Kidney (tissue), 14 donors: Measurements from ENCODE around the gene AGBL4. TPM values are rescaled to one million over a fixed set of nuclear protein-coding genes. Genes with fewer than 3 reads are reported as not detected.

Source experiments
- DNase-seq, 5 donors: peaks; one replicate each; pipeline ENCODE4 v3.0.0-alpha.2; 2013 to 2020
- FAIRE-seq: peaks from 2 replicates; lab custom pipeline; 2012; peaks lifted over from hg19 to GRCh38; lab: Jason Lieb, UNC
- H3K27ac ChIP-seq, 2 donors: one replicate each; pipeline ENCODE4 v1.7.0; 2013; ENCODE audit warnings: low read depth in 2 of 2, low read length in 2 of 2, inconsistent platforms in 1 of 2
- H3K27me3 ChIP-seq: one replicate; pipeline ENCODE4 v1.7.1; 2013; ENCODE audit warnings: low read length, inconsistent platforms; ENCODE audit not compliant: control insufficient read depth, insufficient read depth
- H3K36me3 ChIP-seq, 3 donors: one replicate each; pipeline versions ENCODE4 v1.7.0 to v1.7.1; 2013; ENCODE audit warnings: low read length in 3 of 3, control low read depth in 1 of 3, inconsistent platforms in 1 of 3; ENCODE audit not compliant: insufficient read depth in 3 of 3, control insufficient read depth in 2 of 3
- H3K4me1 ChIP-seq, 3 donors: one replicate each; pipeline versions ENCODE4 v1.7.0 to v1.7.1; 2013; ENCODE audit warnings: low read length in 3 of 3, inconsistent platforms in 1 of 3, low read depth in 1 of 3; ENCODE audit not compliant: control insufficient read depth in 2 of 3, insufficient read depth in 2 of 3
- H3K4me3 ChIP-seq, 3 donors: one replicate each; pipeline versions ENCODE4 v1.7.0 to v1.8.1; 2013; ENCODE audit warnings: low read length in 3 of 3, control low read depth in 1 of 3, inconsistent platforms in 1 of 3
- H3K9ac ChIP-seq, 3 donors: one replicate each; pipeline versions ENCODE4 v1.7.0 to v1.7.1; 2013; ENCODE audit warnings: low read length in 3 of 3, control low read depth in 1 of 3, inconsistent platforms in 1 of 3
- H3K9me3 ChIP-seq, 3 donors: one replicate each; pipeline versions ENCODE4 v1.7.0 to v1.7.1; 2013; ENCODE audit warnings: low read length in 3 of 3, control low read depth in 1 of 3, inconsistent platforms in 1 of 3; ENCODE audit not compliant: control insufficient read depth in 2 of 3, insufficient read depth in 1 of 3
- CTCF ChIP-seq: IDR thresholded peaks from 3 replicates; pipeline ENCODE4 v1.5.1; 2012; ENCODE audit warnings: mild to moderate bottlenecking, moderate library complexity, borderline replicate concordance; ENCODE audit not compliant: insufficient read depth; ENCODE audit errors: extremely low read depth
- intact Hi-C: fragments of 100-400 bp; cut with DNase I; formaldehyde crosslinking; loops from one replicate; pipeline ENCODE4 v1.11.1; 2022
- polyA plus RNA-seq: library from polyadenylated mRNA; stranded (reverse); fragments of 350-450 nt; fragmentation: Illumina TruSeq; extraction: RNeasy Lipid Tissue Mini Kit (QIAGEN cat#74804); gene quantifications from one replicate; pipeline ENCODE4 v1.2.3, GENCODE V29; 2014; ENCODE audit warnings: low read depth, low replicate concordance; ENCODE audit not compliant: insufficient read depth
- total RNA-seq: library from RNA; stranded (reverse); fragmentation: NEBNext Ultra II Directional; extraction: Animal tissue kit (Norgen Biotek cat#: 25700); gene quantifications from one replicate; pipeline ENCODE4 v1.2.1, GENCODE V29; 2021
- donor health status: control.
- donor health status: control.
- donor health status: control.
- donor health status: control.
- donor health status: control.
- donor health status: DM: yes; HTN: yes; CAD: no.
- donor health status: Normal renal cell carcinoma (clear cell type).

AGBL4 gene
- total and polyA plus RNA-seq, 2 donors from 2014 or later: 1.5 to 2.7 TPM

GRCh38 chr1:49051647-49052046 is 972.1 kb downstream of the AGBL4 start:
- no peak for TF ChIP-seq CTCF
- H3K9me3 ChIP-seq: no peaks in the 10 kb centered on the region
- no peaks in the 10 kb centered on the region for H3K4me1 ChIP-seq
- no peaks in the 10 kb centered on the region for H3K36me3 ChIP-seq
- no peak overlapping the region for H3K4me3 ChIP-seq
- no peaks in the 10 kb centered on the region for H3K27me3 ChIP-seq
- DNase-seq (no peak), FAIRE-seq (no peak)
- intact Hi-C loops: no loop called here
- H3K27ac ChIP-seq: no peak overlapping the region
- H3K9ac ChIP-seq: no peak overlapping the region

GRCh38 chr1:49050041-49050440 is 973.7 kb downstream of the AGBL4 start:
- DNase-seq (no peak), FAIRE-seq (no peak)
- no peak for TF ChIP-seq CTCF
- Histone ChIP-seq H3K4me3 (no peak overlapping the region), H3K27ac (no peak overlapping the region), H3K27me3 (no peaks in the 10 kb centered on the region), H3K36me3 (no peaks in the 10 kb centered on the region), H3K9ac (no peak overlapping the region), H3K9me3 (no peaks in the 10 kb centered on the region), H3K4me1 (no peaks in the 10 kb centered on the region)
- intact Hi-C loops: no loop called here

- TF ChIP-seq CTCF: no peak
These were observed 975.6 kb downstream of the AGBL4 start for GRCh38 chr1:49048188-49048587.

GRCh38 chr1:49046305-49046704 is 977.4 kb downstream of the AGBL4 start:
- H3K4me3 ChIP-seq: no peak overlapping the region
- no peaks in the 10 kb centered on the region for H3K4me1 ChIP-seq
- intact Hi-C loops: no loop called here
- H3K27me3 ChIP-seq: no peaks in the 10 kb centered on the region
- DNase-seq (no peak), FAIRE-seq (no peak)
- no peaks in the 10 kb centered on the region for H3K9me3 ChIP-seq
- TF ChIP-seq CTCF: no peak
- H3K9ac ChIP-seq: no peak overlapping the region
- H3K36me3 ChIP-seq: no peaks in the 10 kb centered on the region
- H3K27ac ChIP-seq: no peak overlapping the region

More at GRCh38 chr1:49048188-49048587, 975.6 kb downstream of the AGBL4 start:
- no peak overlapping the region for H3K9ac ChIP-seq
- no peaks in the 10 kb centered on the region for H3K4me1 ChIP-seq
- DNase-seq (peak in 1 of 5 donors; percentile 32), FAIRE-seq (no peak)
- H3K9me3 ChIP-seq: no peaks in the 10 kb centered on the region
- no peaks in the 10 kb centered on the region for H3K27me3 ChIP-seq
- no peak overlapping the region for H3K4me3 ChIP-seq
- H3K36me3 ChIP-seq: no peaks in the 10 kb centered on the region
- H3K27ac ChIP-seq: no peak overlapping the region
- intact Hi-C loops: no loop called here
